Measurements from ENCODE around the gene ERMP1.

DNA sequence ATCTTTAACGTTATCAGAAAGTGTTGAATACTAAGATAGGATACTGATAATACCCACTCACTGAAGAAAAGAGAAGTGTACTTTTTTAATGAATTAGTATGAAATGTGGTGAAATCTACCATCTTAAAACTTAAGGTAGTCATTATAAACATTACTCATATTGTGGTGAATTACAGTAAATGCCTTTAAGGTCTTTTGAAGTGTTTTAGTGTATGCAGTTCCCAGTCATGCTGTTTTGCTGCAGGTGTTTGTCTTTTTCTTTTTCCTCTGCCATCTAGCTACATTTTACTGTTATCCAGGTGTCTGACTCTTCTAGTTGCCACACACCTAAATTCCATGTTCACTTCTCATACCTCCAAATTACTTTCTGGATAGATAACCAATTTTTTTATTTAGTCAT, 72.6 kb downstream of the ERMP1 start:
- TF ChIP-seq, protein P1, sequence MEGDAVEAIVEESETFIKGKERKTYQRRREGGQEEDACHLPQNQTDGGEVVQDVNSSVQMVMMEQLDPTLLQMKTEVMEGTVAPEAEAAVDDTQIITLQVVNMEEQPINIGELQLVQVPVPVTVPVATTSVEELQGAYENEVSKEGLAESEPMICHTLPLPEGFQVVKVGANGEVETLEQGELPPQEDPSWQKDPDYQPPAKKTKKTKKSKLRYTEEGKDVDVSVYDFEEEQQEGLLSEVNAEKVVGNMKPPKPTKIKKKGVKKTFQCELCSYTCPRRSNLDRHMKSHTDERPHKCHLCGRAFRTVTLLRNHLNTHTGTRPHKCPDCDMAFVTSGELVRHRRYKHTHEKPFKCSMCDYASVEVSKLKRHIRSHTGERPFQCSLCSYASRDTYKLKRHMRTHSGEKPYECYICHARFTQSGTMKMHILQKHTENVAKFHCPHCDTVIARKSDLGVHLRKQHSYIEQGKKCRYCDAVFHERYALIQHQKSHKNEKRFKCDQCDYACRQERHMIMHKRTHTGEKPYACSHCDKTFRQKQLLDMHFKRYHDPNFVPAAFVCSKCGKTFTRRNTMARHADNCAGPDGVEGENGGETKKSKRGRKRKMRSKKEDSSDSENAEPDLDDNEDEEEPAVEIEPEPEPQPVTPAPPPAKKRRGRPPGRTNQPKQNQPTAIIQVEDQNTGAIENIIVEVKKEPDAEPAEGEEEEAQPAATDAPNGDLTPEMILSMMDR (IDR thresholded peaks at IDR 0.05; ENCODE audit: low read length), result no peak
- TF ChIP-seq EZH2 (optimal IDR thresholded peaks at IDR 0.05; ENCODE audit: low read depth, low read length) (no peak), EZH2phosphoT487 (IDR thresholded peaks at IDR 0.05; ENCODE audit: low read length) (no peak)
